Panc1 (cell line): Measurements from ENCODE around the gene KRTAP5-3. TPM values are rescaled to one million over a fixed set of nuclear protein-coding genes. Genes with fewer than 3 reads are reported as not detected.

Experiments used
- ATAC-seq: fragments of 200-7000 bp; cut with Tn5 transposase; 2 replicates; pipeline ENCODE4 v1.9.1; 2020; ENCODE audit warnings: mild to moderate bottlenecking, moderate library complexity
- BruUV-seq: library from RNA; stranded (reverse); fragments of 400-500 nt; replicated peaks from 2 replicates; lab custom pipeline; 2021; lab: Mats Ljungman, UMichigan
- CTCF ChIA-PET: fragments of 300-600 bp; sonication (Branson Sonifier 250); formaldehyde crosslinking; loops from one replicate; lab custom pipeline; 2022; ENCODE audit warnings: antibody characterized with exemption; lab: Charles Lee
- POLR2A ChIA-PET: fragments of 300-600 bp; sonication (Branson Sonifier 250); formaldehyde crosslinking; loops from one replicate; lab custom pipeline; 2022; ENCODE audit warnings: antibody characterized with exemption; lab: Charles Lee
- DNase-seq: peaks from one replicate; pipeline ENCODE4 v3.0.0-alpha.2; 2010; ENCODE audit warnings: low read depth, low spot score
- H3K27ac ChIP-seq: 2 replicates; pipeline ENCODE4 v1.5.1; 2011; ENCODE audit warnings: mild to moderate bottlenecking, low read length, inconsistent platforms
- H3K27me3 ChIP-seq: fragments of 200-500 bp; sonication (Bioruptor generic); 2 replicates; pipeline ENCODE4 v1.6.0; 2014; ENCODE audit warnings: low read length, inconsistent platforms; ENCODE audit not compliant: control insufficient read depth, insufficient read depth
- H3K36me3 ChIP-seq: fragments of 200-500 bp; sonication (Bioruptor generic); 2 replicates; pipeline ENCODE4 v1.5.1; 2014; ENCODE audit warnings: inconsistent platforms, mild to moderate bottlenecking, low read length, moderate library complexity; ENCODE audit not compliant: control insufficient read depth, insufficient read depth
- H3K4me1 ChIP-seq: 2 replicates; pipeline ENCODE4 v1.5.1; 2011; ENCODE audit warnings: inconsistent platforms, mild to moderate bottlenecking, low read length, moderate library complexity; ENCODE audit not compliant: control insufficient read depth, insufficient read depth
- H3K4me3 ChIP-seq, 2 experiments: 2 replicates each; pipeline ENCODE4 v1.5.1; 2011 to 2012; ENCODE audit warnings: low read depth in 2 of 2, low read length in 2 of 2, mild to moderate bottlenecking in 2 of 2, inconsistent platforms in 1 of 2, moderate library complexity in 1 of 2
- H3K9me3 ChIP-seq: fragments of 200-500 bp; sonication (Bioruptor generic); 2 replicates; pipeline ENCODE4 v1.5.1; 2014; ENCODE audit warnings: low read depth, mild to moderate bottlenecking, inconsistent platforms, low read length, moderate library complexity; ENCODE audit not compliant: control insufficient read depth, insufficient read depth
- POLR2AphosphoS5 ChIP-seq: IDR thresholded peaks from 2 replicates; pipeline ENCODE4 v1.6.1; 2012; ENCODE audit warnings: mild to moderate bottlenecking, low read depth, low read length, moderate library complexity
- SIN3A ChIP-seq: IDR thresholded peaks from 2 replicates; pipeline ENCODE4 v1.6.1; 2012; ENCODE audit warnings: low read depth, mild to moderate bottlenecking, low read length, moderate library complexity, borderline replicate concordance; ENCODE audit not compliant: insufficient read depth
- TCF7L2 ChIP-seq: IDR thresholded peaks from 2 replicates; pipeline ENCODE4 v1.6.1; 2011; ENCODE audit warnings: mild to moderate bottlenecking, low read depth, low read length, inconsistent platforms
- in situ Hi-C: cut with HindIII; loops from 2 replicates; pipeline ENCODE4 v1.10.0; 2016; ENCODE audit warnings: low sequenced_read_pairs, low pct_unique_long_range_greater_than_20kb
- intact Hi-C: fragments of 100-400 bp; cut with micrococcal nuclease; formaldehyde crosslinking; loops from one replicate; pipeline ENCODE4 v1.10.0; 2022; ENCODE audit not compliant: unreplicated experiment
- total RNA-seq: library from RNA; stranded (reverse); gene quantifications from one replicate; pipeline ENCODE4 v1.2.1, GENCODE V29; 2021; ENCODE audit not compliant: unreplicated experiment
- TF ChIP-seq, protein P1 (sequence below), 2 experiments: IDR thresholded peaks; 2 replicates each; pipeline ENCODE4 v1.6.1; 2011 to 2012; ENCODE audit warnings: low read depth in 2 of 2, control low read depth in 1 of 2, low read length in 1 of 2, mild to moderate bottlenecking in 1 of 2, moderate library complexity in 1 of 2; ENCODE audit not compliant: insufficient read depth in 1 of 2
- TF ChIP-seq, protein P2 (sequence below): fragments of 450-650 bp; IDR thresholded peaks from 2 replicates; pipeline ENCODE4 v1.5.1; 2017; ENCODE audit warnings: mild to moderate bottlenecking

KRTAP5-3 gene
- total RNA-seq, 1 experiment from 2014 or later = not detected

DNA sequence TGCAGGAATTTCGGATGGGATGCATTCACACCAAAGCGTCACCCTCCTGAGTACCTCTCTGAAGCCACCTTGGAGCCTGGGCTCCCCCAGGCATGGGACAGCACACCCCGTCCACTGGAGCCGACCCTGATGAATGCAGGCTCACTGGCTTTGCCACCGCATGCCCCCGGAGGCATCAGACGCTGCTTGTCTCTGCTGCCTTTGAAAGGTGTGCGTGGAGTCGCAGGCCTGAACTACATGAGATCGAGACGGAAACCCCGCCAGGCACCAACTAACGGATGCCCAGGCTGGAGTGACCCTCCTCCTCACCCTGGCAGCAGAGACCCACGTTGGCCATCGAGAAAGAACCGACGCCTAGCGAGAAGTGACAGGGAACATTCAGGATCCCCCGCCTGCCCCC, 43.8 kb upstream of the KRTAP5-3 start:
- in situ Hi-C loops = no loop called here
- TF ChIP-seq SIN3A (no peak), TCF7L2 (no peak), POLR2AphosphoS5 (no peak)
- TF ChIP-seq, protein P1, sequence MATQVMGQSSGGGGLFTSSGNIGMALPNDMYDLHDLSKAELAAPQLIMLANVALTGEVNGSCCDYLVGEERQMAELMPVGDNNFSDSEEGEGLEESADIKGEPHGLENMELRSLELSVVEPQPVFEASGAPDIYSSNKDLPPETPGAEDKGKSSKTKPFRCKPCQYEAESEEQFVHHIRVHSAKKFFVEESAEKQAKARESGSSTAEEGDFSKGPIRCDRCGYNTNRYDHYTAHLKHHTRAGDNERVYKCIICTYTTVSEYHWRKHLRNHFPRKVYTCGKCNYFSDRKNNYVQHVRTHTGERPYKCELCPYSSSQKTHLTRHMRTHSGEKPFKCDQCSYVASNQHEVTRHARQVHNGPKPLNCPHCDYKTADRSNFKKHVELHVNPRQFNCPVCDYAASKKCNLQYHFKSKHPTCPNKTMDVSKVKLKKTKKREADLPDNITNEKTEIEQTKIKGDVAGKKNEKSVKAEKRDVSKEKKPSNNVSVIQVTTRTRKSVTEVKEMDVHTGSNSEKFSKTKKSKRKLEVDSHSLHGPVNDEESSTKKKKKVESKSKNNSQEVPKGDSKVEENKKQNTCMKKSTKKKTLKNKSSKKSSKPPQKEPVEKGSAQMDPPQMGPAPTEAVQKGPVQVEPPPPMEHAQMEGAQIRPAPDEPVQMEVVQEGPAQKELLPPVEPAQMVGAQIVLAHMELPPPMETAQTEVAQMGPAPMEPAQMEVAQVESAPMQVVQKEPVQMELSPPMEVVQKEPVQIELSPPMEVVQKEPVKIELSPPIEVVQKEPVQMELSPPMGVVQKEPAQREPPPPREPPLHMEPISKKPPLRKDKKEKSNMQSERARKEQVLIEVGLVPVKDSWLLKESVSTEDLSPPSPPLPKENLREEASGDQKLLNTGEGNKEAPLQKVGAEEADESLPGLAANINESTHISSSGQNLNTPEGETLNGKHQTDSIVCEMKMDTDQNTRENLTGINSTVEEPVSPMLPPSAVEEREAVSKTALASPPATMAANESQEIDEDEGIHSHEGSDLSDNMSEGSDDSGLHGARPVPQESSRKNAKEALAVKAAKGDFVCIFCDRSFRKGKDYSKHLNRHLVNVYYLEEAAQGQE (IDR thresholded peaks at IDR 0.05; ENCODE audit: insufficient read depth in 1 of 2, low read depth in 2 of 2, low read length in 1 of 2) = no peak
- TF ChIP-seq, protein P2, sequence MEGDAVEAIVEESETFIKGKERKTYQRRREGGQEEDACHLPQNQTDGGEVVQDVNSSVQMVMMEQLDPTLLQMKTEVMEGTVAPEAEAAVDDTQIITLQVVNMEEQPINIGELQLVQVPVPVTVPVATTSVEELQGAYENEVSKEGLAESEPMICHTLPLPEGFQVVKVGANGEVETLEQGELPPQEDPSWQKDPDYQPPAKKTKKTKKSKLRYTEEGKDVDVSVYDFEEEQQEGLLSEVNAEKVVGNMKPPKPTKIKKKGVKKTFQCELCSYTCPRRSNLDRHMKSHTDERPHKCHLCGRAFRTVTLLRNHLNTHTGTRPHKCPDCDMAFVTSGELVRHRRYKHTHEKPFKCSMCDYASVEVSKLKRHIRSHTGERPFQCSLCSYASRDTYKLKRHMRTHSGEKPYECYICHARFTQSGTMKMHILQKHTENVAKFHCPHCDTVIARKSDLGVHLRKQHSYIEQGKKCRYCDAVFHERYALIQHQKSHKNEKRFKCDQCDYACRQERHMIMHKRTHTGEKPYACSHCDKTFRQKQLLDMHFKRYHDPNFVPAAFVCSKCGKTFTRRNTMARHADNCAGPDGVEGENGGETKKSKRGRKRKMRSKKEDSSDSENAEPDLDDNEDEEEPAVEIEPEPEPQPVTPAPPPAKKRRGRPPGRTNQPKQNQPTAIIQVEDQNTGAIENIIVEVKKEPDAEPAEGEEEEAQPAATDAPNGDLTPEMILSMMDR = no peak
- 0 out of 2 replicates have a peak, but pooled peaks cover 2% of the 10 kb centered on the region for H3K4me1 ChIP-seq
- H3K4me3 ChIP-seq = no peak overlapping the region
- POLR2A ChIA-PET = no interaction called here
- ATAC-seq (no peak), DNase-seq (no peak)
- CTCF ChIA-PET = interaction anchor here (0.6 to 2.5 kb wide), 33 partner anchors 11 to 504 kb away, joined by 3 to 79 read pairs (median 4); partner anchors contain the start of genes MRPL23 and SYT8
- intact Hi-C loops = loop anchor here (5.0 kb wide), 3 partner anchors 40 to 500 kb away; no protein-coding TSS in a partner anchor
- no peaks in the 10 kb centered on the region for H3K27me3 ChIP-seq
- BruUV-seq = no TSS peak
- no peaks in the 10 kb centered on the region for H3K9me3 ChIP-seq
- no peak overlapping the region for H3K27ac ChIP-seq
- no peaks in the 10 kb centered on the region for H3K36me3 ChIP-seq

DNA sequence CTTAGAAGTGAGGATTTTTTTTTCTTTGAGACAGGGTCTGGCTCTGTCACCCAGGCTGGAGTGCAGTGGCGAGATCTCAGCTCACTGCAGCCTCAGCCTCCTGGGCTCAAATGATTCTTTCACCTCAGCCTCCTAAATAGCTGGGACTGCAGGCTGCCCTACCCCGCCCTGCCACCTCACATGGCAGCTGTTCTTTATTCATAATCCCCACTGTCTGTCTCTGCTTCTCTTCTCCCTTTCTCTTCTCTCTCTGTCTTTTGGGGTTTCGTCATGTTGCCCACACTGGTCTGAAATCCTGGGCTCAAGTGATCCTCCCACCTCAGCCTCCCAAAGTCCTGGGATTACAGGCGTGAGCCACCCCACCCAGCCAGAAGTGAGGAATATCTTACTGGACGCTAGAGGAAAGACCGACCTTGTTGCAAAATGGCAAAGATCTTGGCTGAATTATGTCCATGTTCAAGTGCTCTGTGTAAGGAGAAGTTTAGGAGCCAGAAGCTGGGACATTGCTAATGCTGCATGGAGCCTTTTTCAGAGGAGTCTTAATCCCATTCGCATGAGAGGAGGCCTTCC, 43.2 kb upstream of the KRTAP5-3 start:
- intact Hi-C loops = loop anchor here (5.0 kb wide), 3 partner anchors 41 to 501 kb away; no protein-coding TSS in a partner anchor
- Histone ChIP-seq H3K4me3 (no peak overlapping the region), H3K9me3 (no peaks in the 10 kb centered on the region), H3K27me3 (no peaks in the 10 kb centered on the region), H3K36me3 (no peaks in the 10 kb centered on the region), H3K27ac (no peak overlapping the region), H3K4me1 (0 out of 2 replicates have a peak, but pooled peaks cover 2% of the 10 kb centered on the region)
- ATAC-seq (no peak), DNase-seq (no peak)
- ChIA-PET CTCF (interaction anchor here (0.5 to 2.5 kb wide), 5 partner anchors 40 to 505 kb away, joined by 3 to 41 read pairs (median 4); no protein-coding TSS in a partner anchor), POLR2A (no interaction called here)
- in situ Hi-C loops = no loop called here
- no TSS peak for BruUV-seq
- TF ChIP-seq, protein P2 = no peak
